ENCODE results near the gene TSHZ1.

The TSHZ1 gene

GRCh38 chr18:75316826-75317225 lies 106.2 kb downstream of the TSHZ1 start:
- Histone ChIP-seq H3K9me2 (ENCODE audit: low read depth, low read length) (no peaks in the 10 kb centered on the region), H2AFZ (ENCODE audit: low read length) (no peak overlapping the region), H3K4me1 (ENCODE audit: insufficient read depth, low read length, severe bottlenecking) (no peaks in the 10 kb centered on the region), H3K79me2 (ENCODE audit: insufficient read depth, low read length) (no peaks in the 10 kb centered on the region), H3K27ac (ENCODE audit: low read depth, low read length, poor library complexity, severe bottlenecking) (no peak overlapping the region), H3F3A (ENCODE audit: insufficient read depth, low read length) (no peaks in the 10 kb centered on the region), H3K27me3 (ENCODE audit: insufficient read depth, low read length) (no peaks in the 10 kb centered on the region; the same call in 1 of the 2 replicates), H3K4me2 (ENCODE audit: low read length) (no peak overlapping the region), H3K9me3 (ENCODE audit: low read length) (no peaks in the 10 kb centered on the region), H3K4me3 (ENCODE audit: low read depth, low read length, poor library complexity, severe bottlenecking) (no peak overlapping the region), H3K9ac (ENCODE audit: low read length) (no peak overlapping the region), H4K20me1 (ENCODE audit: insufficient read depth, low read length) (no peaks in the 10 kb centered on the region), H3K36me3 (ENCODE audit: insufficient read depth, low read length) (no peaks in the 10 kb centered on the region)
- TF ChIP-seq, protein P1, sequence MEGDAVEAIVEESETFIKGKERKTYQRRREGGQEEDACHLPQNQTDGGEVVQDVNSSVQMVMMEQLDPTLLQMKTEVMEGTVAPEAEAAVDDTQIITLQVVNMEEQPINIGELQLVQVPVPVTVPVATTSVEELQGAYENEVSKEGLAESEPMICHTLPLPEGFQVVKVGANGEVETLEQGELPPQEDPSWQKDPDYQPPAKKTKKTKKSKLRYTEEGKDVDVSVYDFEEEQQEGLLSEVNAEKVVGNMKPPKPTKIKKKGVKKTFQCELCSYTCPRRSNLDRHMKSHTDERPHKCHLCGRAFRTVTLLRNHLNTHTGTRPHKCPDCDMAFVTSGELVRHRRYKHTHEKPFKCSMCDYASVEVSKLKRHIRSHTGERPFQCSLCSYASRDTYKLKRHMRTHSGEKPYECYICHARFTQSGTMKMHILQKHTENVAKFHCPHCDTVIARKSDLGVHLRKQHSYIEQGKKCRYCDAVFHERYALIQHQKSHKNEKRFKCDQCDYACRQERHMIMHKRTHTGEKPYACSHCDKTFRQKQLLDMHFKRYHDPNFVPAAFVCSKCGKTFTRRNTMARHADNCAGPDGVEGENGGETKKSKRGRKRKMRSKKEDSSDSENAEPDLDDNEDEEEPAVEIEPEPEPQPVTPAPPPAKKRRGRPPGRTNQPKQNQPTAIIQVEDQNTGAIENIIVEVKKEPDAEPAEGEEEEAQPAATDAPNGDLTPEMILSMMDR (IDR thresholded peaks at IDR 0.05; ENCODE audit: low read length) = no peak
- TF ChIP-seq EZH2 (IDR thresholded peaks at IDR 0.05; ENCODE audit: borderline replicate concordance, low read length) = no peak

- H3K4me3 ChIP-seq (ENCODE audit: low read depth, low read length, poor library complexity, severe bottlenecking) = no peak overlapping the region
- no peaks in the 10 kb centered on the region; the same call in 1 of the 2 replicates for H3K27me3 ChIP-seq (ENCODE audit: insufficient read depth, low read length)
- no peak overlapping the region for H3K9ac ChIP-seq (ENCODE audit: low read length)
- no peaks in the 10 kb centered on the region for H3K4me1 ChIP-seq (ENCODE audit: insufficient read depth, low read length, severe bottlenecking)
- H4K20me1 ChIP-seq (ENCODE audit: insufficient read depth, low read length) = no peaks in the 10 kb centered on the region
- H3K27ac ChIP-seq (ENCODE audit: low read depth, low read length, poor library complexity, severe bottlenecking) = no peak overlapping the region
- H3K9me3 ChIP-seq (ENCODE audit: low read length) = no peaks in the 10 kb centered on the region
- no peaks in the 10 kb centered on the region for H3F3A ChIP-seq (ENCODE audit: insufficient read depth, low read length)
- no peak overlapping the region for H2AFZ ChIP-seq (ENCODE audit: low read length)
- H3K9me2 ChIP-seq (ENCODE audit: low read depth, low read length) = no peaks in the 10 kb centered on the region
- no peaks in the 10 kb centered on the region for H3K36me3 ChIP-seq (ENCODE audit: insufficient read depth, low read length)
- TF ChIP-seq, protein P1 (IDR thresholded peaks at IDR 0.05; ENCODE audit: low read length) = no peak
- TF ChIP-seq EZH2 (IDR thresholded peaks at IDR 0.05; ENCODE audit: borderline replicate concordance, low read length) = no peak
- H3K79me2 ChIP-seq (ENCODE audit: insufficient read depth, low read length) = no peaks in the 10 kb centered on the region
- H3K4me2 ChIP-seq (ENCODE audit: low read length) = no peak overlapping the region
Measured at GRCh38 chr18:75317300-75317699, 106.7 kb downstream of the TSHZ1 start.

- H3K4me3 ChIP-seq (ENCODE audit: low read depth, low read length, poor library complexity, severe bottlenecking) = no peak overlapping the region
- no peaks in the 10 kb centered on the region for H4K20me1 ChIP-seq (ENCODE audit: insufficient read depth, low read length)
- no peaks in the 10 kb centered on the region for H3K9me2 ChIP-seq (ENCODE audit: low read depth, low read length)
- TF ChIP-seq, protein P1 (IDR thresholded peaks at IDR 0.05; ENCODE audit: low read length) = no peak
- TF ChIP-seq EZH2 (IDR thresholded peaks at IDR 0.05; ENCODE audit: borderline replicate concordance, low read length) = no peak
- no peak overlapping the region for H2AFZ ChIP-seq (ENCODE audit: low read length)
- no peaks in the 10 kb centered on the region; the same call in 1 of the 2 replicates for H3K27me3 ChIP-seq (ENCODE audit: insufficient read depth, low read length)
- no peaks in the 10 kb centered on the region for H3K79me2 ChIP-seq (ENCODE audit: insufficient read depth, low read length)
- no peaks in the 10 kb centered on the region for H3F3A ChIP-seq (ENCODE audit: insufficient read depth, low read length)
- no peak overlapping the region for H3K4me2 ChIP-seq (ENCODE audit: low read length)
- H3K36me3 ChIP-seq (ENCODE audit: insufficient read depth, low read length) = no peaks in the 10 kb centered on the region
- no peak overlapping the region for H3K9ac ChIP-seq (ENCODE audit: low read length)
- no peak overlapping the region for H3K27ac ChIP-seq (ENCODE audit: low read depth, low read length, poor library complexity, severe bottlenecking)
- H3K9me3 ChIP-seq (ENCODE audit: low read length) = no peaks in the 10 kb centered on the region
- no peaks in the 10 kb centered on the region for H3K4me1 ChIP-seq (ENCODE audit: insufficient read depth, low read length, severe bottlenecking)
Measured at GRCh38 chr18:75317703-75318102, 107.1 kb downstream of the TSHZ1 start.
